HCT116 (cell line): Measurements from ENCODE around the gene SEZ6.

Experiments
- EZH2phosphoT487 ChIP-seq: fragments of 200-600 bp; IDR thresholded peaks from 2 replicates; pipeline ENCODE4 v1.6.1; 2018; ENCODE audit warnings: antibody characterized with exemption, borderline replicate concordance
- POLR2A ChIP-seq: IDR thresholded peaks from 2 replicates; pipeline ENCODE4 v1.7.0; 2011; ENCODE audit warnings: borderline replicate concordance; ENCODE audit not compliant: insufficient read depth, insufficient read length; ENCODE audit errors: extremely low read depth
- POLR2AphosphoS5 ChIP-seq: IDR thresholded peaks from 2 replicates; pipeline ENCODE4 v1.6.1; 2011; ENCODE audit warnings: mild to moderate bottlenecking, low read depth, low read length, moderate library complexity
- TF ChIP-seq, protein P1 (sequence below), 3 experiments: fragments of 200-600 bp in 1 of 3; sonication (generic) in 1 of 3; IDR thresholded peaks in 2 of 3; conservative IDR thresholded peaks in 1 of 3; 2 replicates each; pipeline ENCODE4 v1.5.1; 2012 to 2017; ENCODE audit warnings: low read depth in 2 of 3, low read length in 2 of 3, antibody characterized with exemption in 1 of 3, borderline replicate concordance in 1 of 3, control low read depth in 1 of 3, mild to moderate bottlenecking in 1 of 3, mixed read lengths in 1 of 3, mixed run types in 1 of 3, moderate library complexity in 1 of 3; ENCODE audit not compliant: insufficient read depth in 1 of 3
- TF ChIP-seq, protein P2 (sequence below): IDR thresholded peaks from 2 replicates; pipeline ENCODE4 v1.6.1; 2012
- TF ChIP-seq, protein P3 (sequence below): IDR thresholded peaks from 2 replicates; pipeline ENCODE4 v1.6.1; 2012; ENCODE audit warnings: low read depth

GRCh38 chr17:29043539-29044145 is 37.8 kb upstream of the SEZ6 start:
- TF ChIP-seq, protein P1, sequence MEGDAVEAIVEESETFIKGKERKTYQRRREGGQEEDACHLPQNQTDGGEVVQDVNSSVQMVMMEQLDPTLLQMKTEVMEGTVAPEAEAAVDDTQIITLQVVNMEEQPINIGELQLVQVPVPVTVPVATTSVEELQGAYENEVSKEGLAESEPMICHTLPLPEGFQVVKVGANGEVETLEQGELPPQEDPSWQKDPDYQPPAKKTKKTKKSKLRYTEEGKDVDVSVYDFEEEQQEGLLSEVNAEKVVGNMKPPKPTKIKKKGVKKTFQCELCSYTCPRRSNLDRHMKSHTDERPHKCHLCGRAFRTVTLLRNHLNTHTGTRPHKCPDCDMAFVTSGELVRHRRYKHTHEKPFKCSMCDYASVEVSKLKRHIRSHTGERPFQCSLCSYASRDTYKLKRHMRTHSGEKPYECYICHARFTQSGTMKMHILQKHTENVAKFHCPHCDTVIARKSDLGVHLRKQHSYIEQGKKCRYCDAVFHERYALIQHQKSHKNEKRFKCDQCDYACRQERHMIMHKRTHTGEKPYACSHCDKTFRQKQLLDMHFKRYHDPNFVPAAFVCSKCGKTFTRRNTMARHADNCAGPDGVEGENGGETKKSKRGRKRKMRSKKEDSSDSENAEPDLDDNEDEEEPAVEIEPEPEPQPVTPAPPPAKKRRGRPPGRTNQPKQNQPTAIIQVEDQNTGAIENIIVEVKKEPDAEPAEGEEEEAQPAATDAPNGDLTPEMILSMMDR (IDR thresholded peaks at IDR 0.05 in 2 of 3, conservative IDR thresholded peaks at IDR 0.05 in 1 of 3; ENCODE audit: borderline replicate concordance in 1 of 3, insufficient read depth in 1 of 3, low read depth in 2 of 3, low read length in 2 of 3) = no peak
- TF ChIP-seq, protein P2, sequence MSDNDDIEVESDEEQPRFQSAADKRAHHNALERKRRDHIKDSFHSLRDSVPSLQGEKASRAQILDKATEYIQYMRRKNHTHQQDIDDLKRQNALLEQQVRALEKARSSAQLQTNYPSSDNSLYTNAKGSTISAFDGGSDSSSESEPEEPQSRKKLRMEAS = no peak
- TF ChIP-seq, protein P3, sequence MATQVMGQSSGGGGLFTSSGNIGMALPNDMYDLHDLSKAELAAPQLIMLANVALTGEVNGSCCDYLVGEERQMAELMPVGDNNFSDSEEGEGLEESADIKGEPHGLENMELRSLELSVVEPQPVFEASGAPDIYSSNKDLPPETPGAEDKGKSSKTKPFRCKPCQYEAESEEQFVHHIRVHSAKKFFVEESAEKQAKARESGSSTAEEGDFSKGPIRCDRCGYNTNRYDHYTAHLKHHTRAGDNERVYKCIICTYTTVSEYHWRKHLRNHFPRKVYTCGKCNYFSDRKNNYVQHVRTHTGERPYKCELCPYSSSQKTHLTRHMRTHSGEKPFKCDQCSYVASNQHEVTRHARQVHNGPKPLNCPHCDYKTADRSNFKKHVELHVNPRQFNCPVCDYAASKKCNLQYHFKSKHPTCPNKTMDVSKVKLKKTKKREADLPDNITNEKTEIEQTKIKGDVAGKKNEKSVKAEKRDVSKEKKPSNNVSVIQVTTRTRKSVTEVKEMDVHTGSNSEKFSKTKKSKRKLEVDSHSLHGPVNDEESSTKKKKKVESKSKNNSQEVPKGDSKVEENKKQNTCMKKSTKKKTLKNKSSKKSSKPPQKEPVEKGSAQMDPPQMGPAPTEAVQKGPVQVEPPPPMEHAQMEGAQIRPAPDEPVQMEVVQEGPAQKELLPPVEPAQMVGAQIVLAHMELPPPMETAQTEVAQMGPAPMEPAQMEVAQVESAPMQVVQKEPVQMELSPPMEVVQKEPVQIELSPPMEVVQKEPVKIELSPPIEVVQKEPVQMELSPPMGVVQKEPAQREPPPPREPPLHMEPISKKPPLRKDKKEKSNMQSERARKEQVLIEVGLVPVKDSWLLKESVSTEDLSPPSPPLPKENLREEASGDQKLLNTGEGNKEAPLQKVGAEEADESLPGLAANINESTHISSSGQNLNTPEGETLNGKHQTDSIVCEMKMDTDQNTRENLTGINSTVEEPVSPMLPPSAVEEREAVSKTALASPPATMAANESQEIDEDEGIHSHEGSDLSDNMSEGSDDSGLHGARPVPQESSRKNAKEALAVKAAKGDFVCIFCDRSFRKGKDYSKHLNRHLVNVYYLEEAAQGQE = no peak
- no peak for TF ChIP-seq POLR2A
- TF ChIP-seq POLR2AphosphoS5 = no peak
- no peak for TF ChIP-seq EZH2phosphoT487
